Type B pancreatic cell (in vitro differentiated cells): Measurements from ENCODE around the gene KCNJ6. TPM values are rescaled to one million over a fixed set of nuclear protein-coding genes. Genes with fewer than 3 reads are reported as not detected.

Experiments used
- DNase-seq: peaks from one replicate; pipeline ENCODE4 v3.0.0; 2021; ENCODE audit warnings: mixed read lengths; ENCODE audit not compliant: unreplicated experiment; ENCODE audit errors: extremely low spot score
- H3K27ac Mint-ChIP-seq: 2 replicates; pipeline ENCODE4 v1.8.0; 2021; ENCODE audit warnings: mild to moderate bottlenecking, mixed read lengths
- H3K27me3 Mint-ChIP-seq: 2 replicates; pipeline ENCODE4 v1.8.0; 2021; ENCODE audit warnings: mixed read lengths
- H3K36me3 Mint-ChIP-seq: 2 replicates; pipeline ENCODE4 v1.8.0; 2021; ENCODE audit warnings: mixed read lengths
- H3K4me1 Mint-ChIP-seq: one replicate; pipeline ENCODE4 v1.8.0; 2021; ENCODE audit warnings: mixed read lengths; ENCODE audit not compliant: unreplicated experiment
- H3K4me3 Mint-ChIP-seq: 2 replicates; pipeline ENCODE4 v1.8.0; 2021; ENCODE audit warnings: mild to moderate bottlenecking, mixed read lengths
- H3K9me3 Mint-ChIP-seq: 2 replicates; pipeline ENCODE4 v1.8.0; 2021; ENCODE audit warnings: mixed read lengths
- total RNA-seq: library from RNA; stranded (reverse); gene quantifications from 2 replicates; pipeline ENCODE4 v1.2.1, GENCODE V29; 2021; ENCODE audit warnings: low replicate concordance
- TF ChIP-seq, protein P1 (sequence below): fragments of 200-600 bp; sonication (generic); conservative IDR thresholded peaks from 2 replicates; pipeline ENCODE4 v1.5.0; 2021; ENCODE audit warnings: antibody characterized with exemption, mild to moderate bottlenecking

KCNJ6 gene
- total RNA-seq, 1 donor from 2014 or later = 2.1 TPM

DNA sequence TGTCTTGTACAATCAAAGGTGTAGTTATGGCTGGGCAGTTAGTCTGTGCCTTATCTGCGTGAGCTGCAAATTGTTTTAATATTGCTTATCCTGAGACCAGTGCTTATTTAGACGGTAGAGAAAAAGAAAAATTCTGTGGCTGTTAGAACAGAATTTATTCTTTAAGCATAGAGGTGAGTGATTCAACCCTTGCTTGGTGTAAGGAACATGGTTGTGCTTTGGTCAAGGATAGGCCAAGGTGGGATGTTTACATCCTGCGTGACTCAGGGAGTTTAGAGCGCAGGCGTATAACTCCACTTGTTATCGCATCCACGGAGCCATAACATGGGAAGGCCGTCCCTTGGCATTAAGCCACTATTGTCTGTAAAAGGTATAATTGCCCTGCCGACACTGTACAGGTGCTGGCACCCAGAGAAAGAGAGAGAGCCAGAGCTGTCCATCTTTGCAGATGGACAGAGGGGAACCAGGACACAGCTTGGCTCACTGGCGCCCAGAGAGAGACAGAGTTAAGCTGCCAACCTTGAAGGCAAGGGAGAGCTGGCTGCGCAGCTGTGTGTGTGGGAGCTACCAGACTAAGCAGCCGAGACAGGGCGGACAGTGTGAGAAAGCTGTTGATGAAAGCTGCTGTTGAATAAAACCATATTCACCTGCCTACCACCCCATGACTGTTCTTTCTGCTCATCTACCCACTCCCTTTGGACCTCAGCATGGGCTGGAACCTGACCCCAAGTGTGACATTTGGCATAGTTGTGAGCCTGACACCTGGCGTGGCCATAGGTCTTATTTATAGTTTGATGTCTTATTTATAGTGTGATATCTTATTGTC, 349.3 kb downstream of the KCNJ6 start:
- peak; percentile 37 for DNase-seq
- H3K27me3 Mint-ChIP-seq = peaks cover 27% of the 10 kb centered on the region
- H3K4me3 Mint-ChIP-seq = no peak overlapping the region
- TF ChIP-seq, protein P1, sequence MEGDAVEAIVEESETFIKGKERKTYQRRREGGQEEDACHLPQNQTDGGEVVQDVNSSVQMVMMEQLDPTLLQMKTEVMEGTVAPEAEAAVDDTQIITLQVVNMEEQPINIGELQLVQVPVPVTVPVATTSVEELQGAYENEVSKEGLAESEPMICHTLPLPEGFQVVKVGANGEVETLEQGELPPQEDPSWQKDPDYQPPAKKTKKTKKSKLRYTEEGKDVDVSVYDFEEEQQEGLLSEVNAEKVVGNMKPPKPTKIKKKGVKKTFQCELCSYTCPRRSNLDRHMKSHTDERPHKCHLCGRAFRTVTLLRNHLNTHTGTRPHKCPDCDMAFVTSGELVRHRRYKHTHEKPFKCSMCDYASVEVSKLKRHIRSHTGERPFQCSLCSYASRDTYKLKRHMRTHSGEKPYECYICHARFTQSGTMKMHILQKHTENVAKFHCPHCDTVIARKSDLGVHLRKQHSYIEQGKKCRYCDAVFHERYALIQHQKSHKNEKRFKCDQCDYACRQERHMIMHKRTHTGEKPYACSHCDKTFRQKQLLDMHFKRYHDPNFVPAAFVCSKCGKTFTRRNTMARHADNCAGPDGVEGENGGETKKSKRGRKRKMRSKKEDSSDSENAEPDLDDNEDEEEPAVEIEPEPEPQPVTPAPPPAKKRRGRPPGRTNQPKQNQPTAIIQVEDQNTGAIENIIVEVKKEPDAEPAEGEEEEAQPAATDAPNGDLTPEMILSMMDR = no peak
- H3K9me3 Mint-ChIP-seq = no peaks in the 10 kb centered on the region
- peaks cover 9% of the 10 kb centered on the region for H3K4me1 Mint-ChIP-seq
- no peaks in the 10 kb centered on the region for H3K36me3 Mint-ChIP-seq
- H3K27ac Mint-ChIP-seq = no peak overlapping the region

DNA sequence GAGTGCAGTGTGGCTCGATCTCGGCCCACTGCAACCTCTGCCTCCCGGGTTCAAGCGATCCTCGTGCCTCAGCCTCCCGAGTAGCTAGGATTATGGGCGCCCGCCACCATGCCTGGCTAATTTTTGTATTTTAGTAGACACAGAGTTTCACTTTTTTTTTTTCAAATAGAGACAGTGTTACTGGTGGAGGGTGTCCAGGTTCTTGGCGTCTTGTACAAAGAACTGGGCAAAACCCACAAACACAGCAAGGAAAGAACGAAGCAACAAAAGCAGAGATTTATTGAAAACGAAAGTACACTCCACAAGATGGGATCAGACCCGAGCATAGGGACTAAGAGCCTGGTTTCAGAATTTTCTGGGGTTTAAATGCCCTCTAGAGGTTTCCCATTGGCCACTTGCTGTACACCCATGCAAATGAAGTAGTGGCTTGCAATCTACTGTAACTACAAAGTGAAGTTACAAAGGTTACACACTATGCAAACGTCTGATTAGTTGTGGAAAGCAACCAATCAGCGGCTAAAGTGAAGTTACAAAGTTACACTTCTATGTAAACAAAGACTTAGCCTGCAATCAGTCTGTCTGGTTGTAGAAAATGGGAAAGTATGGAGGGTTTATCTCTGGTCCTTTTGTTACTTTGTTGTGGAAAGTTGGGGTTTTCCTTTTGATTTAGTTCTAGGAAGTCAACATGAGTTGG, 350.6 kb downstream of the KCNJ6 start:
- Mint-ChIP-seq H3K4me1 (peaks cover 9% of the 10 kb centered on the region), H3K9me3 (no peaks in the 10 kb centered on the region), H3K27ac (no peak overlapping the region), H3K36me3 (no peaks in the 10 kb centered on the region), H3K4me3 (no peak overlapping the region), H3K27me3 (peaks cover 21% of the 10 kb centered on the region)
- no peak for DNase-seq
- TF ChIP-seq, protein P1 = no peak

DNA sequence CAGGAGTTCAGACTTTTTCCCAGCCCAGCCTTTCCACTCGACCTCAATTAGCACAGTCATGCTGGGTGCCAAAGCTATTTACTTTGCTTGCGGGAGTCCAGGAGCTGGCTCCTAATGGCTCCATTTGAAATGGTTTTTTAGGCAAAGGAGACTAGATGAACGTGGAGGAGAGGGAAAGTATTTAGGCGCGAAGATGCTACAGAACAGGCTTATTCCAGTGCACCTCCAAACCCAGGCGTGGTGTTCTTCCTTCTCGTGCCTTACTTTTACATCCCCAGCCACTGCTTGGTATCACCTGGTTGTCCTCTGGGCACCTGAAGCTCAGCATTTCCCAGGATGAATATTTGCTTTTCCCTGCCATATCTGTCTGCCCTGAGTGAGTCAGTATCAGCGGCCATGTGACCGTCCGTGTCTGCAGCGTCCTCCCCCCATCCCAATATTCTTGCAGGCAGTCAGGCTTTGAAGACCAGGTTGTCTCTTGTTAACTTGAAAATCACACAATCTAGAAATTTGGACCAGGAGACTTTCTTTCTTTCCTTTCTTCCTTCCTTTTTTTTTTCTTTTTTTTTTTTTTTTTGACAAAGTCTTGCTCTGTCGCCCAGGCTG, 351.2 kb downstream of the KCNJ6 start:
- H3K4me3 Mint-ChIP-seq = peak overlapping the region; percentile 53
- no peaks in the 10 kb centered on the region for H3K9me3 Mint-ChIP-seq
- H3K27ac Mint-ChIP-seq = peak overlapping the region; percentile 30
- no peaks in the 10 kb centered on the region for H3K36me3 Mint-ChIP-seq
- peaks cover 19% of the 10 kb centered on the region for H3K27me3 Mint-ChIP-seq
- peaks cover 9% of the 10 kb centered on the region for H3K4me1 Mint-ChIP-seq
- TF ChIP-seq, protein P1 = no peak
- no peak for DNase-seq

DNA sequence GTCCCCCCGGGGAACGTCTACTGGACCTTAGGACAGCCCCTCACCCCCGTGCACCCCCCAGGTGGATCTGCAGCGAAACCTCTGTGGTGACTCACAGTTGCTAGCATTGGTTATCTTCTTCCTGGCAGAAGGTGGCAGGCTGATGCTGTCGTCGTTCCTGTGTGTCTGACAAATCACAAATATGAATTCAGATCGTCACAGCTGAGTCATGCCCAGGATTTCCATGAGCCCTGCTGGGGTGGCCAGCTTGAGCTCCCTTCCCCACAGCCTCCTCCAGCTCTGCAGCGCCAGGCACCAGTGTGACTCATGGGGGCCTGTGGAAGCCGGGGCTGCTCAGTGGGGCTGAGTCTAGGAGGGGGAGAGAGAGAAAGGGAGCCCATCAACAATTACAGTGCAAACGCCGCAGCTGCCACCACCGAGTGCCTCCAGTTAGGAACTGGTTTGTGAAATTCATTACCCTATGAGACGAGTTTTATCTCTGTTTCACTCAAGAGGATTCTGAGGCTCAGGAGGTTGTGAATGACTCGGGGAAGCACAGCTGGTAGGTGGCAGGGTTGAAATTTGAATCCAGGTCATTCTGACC, 351.8 kb downstream of the KCNJ6 start:
- Mint-ChIP-seq H3K27me3 (peaks cover 16% of the 10 kb centered on the region), H3K4me1 (peaks cover 9% of the 10 kb centered on the region), H3K9me3 (no peaks in the 10 kb centered on the region), H3K27ac (peak overlapping the region; percentile 93), H3K36me3 (no peaks in the 10 kb centered on the region), H3K4me3 (peak overlapping the region; percentile 84)
- DNase-seq = no peak
- TF ChIP-seq, protein P1 = no peak

DNA sequence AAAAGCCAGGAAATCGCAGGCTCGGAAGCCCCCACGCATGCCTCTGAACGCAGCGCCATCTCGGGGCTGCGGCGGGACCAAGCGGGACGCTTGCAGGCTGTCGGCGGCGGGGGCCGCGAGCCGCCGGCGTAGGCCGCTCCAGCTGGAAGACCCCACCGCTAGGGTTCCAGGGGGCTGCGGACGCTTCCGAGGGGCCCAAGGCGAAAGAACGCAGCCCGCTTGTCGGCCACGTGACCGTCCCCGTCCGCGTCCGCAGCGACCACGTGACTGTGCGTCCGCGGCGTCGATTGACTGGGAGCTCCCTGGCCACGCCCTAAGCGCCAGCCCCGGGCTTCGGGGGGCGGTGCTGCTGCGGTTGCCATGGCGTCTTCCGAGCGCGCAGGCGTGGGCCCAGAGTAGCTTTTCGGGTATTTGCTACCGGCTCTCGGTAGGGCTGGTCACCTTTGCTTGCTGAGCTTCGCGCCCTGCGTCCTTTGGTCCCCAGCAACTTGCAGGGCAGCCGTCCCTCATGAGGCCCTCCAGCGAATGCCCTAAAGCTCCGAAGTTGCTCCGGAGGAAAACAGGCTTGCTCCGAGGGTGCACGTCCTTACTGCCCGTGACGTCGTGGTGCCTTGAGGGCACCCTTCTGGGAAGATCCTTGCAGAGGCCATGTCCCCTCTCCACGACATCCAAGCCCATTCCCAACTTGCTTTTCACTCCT, 352.5 kb downstream of the KCNJ6 start:
- peaks cover 14% of the 10 kb centered on the region for H3K27me3 Mint-ChIP-seq
- no peaks in the 10 kb centered on the region for H3K36me3 Mint-ChIP-seq
- peak overlapping the region; percentile 93 for H3K27ac Mint-ChIP-seq
- peaks cover 4% of the 10 kb centered on the region for H3K4me1 Mint-ChIP-seq
- peak overlapping the region; percentile 84 for H3K4me3 Mint-ChIP-seq
- no peak for DNase-seq
- no peaks in the 10 kb centered on the region for H3K9me3 Mint-ChIP-seq
- TF ChIP-seq, protein P1 = no peak
